GM23338 (cell line): ENCODE measurements around the gene RNF2. TPM values are rescaled to one million over a fixed set of nuclear protein-coding genes. Genes with fewer than 3 reads are reported as not detected.
"Not testable (repeated sequence)": the region's sequence is repeated elsewhere in the genome, so short reads cannot be mapped to it uniquely, and the experiment has no call there.

Experiments
- ATAC-seq: fragments of 200-7000 bp; cut with Tn5 transposase; 3 replicates; pipeline ENCODE4 v1.9.1; 2020
- DNase-seq: peaks from one replicate; pipeline ENCODE4 v3.0.0-alpha.2; 2015; ENCODE audit warnings: low spot score
- H2AFZ ChIP-seq: fragments of 200-600 bp; sonication (generic); 2 replicates; pipeline ENCODE4 v1.8.0; 2016; ENCODE audit warnings: antibody characterized with exemption, mild to moderate bottlenecking, moderate library complexity
- H3F3A ChIP-seq: fragments of 200-600 bp; sonication (generic); replicated peaks from 2 replicates; pipeline ENCODE4 v1.8.0; 2017; ENCODE audit warnings: antibody characterized with exemption, mixed run types, low read depth
- H3K27ac ChIP-seq: fragments of 200-600 bp; sonication (generic); 2 replicates; pipeline ENCODE4 v1.6.1; 2016; ENCODE audit warnings: low read depth
- H3K27me3 ChIP-seq: fragments of 200-600 bp; sonication (generic); 2 replicates; pipeline ENCODE4 v1.8.0; 2016; ENCODE audit warnings: mild to moderate bottlenecking, mixed run types, moderate library complexity; ENCODE audit not compliant: insufficient read depth
- H3K36me3 ChIP-seq: fragments of 200-600 bp; sonication (generic); 2 replicates; pipeline ENCODE4 v1.8.0; 2016; ENCODE audit warnings: mild to moderate bottlenecking; ENCODE audit not compliant: insufficient read depth
- H3K4me1 ChIP-seq: fragments of 200-600 bp; sonication (generic); 2 replicates; pipeline ENCODE4 v1.8.0; 2016; ENCODE audit warnings: mild to moderate bottlenecking, moderate library complexity; ENCODE audit not compliant: insufficient read depth
- H3K4me2 ChIP-seq: fragments of 200-600 bp; sonication (generic); 2 replicates; pipeline ENCODE4 v1.7.1; 2017; ENCODE audit warnings: mixed run types
- H3K4me3 ChIP-seq: fragments of 200-600 bp; sonication (generic); 2 replicates; pipeline ENCODE4 v1.6.1; 2016; ENCODE audit warnings: mixed run types
- H3K79me2 ChIP-seq: fragments of 200-600 bp; sonication (generic); replicated peaks from 2 replicates; pipeline ENCODE4 v1.8.0; 2017; ENCODE audit warnings: mild to moderate bottlenecking; ENCODE audit not compliant: insufficient read depth
- H3K9me2 ChIP-seq: fragments of 200-600 bp; sonication (generic); 2 replicates; pipeline ENCODE4 v1.8.0; 2017; ENCODE audit not compliant: insufficient read depth
- H4K20me1 ChIP-seq: fragments of 200-600 bp; sonication (generic); replicated peaks from 2 replicates; pipeline ENCODE4 v1.8.0; 2017; ENCODE audit warnings: mild to moderate bottlenecking; ENCODE audit not compliant: insufficient read depth
- H3K27ac Mint-ChIP-seq: 2 replicates; pipeline ENCODE4 v1.8.0; 2020; ENCODE audit warnings: inconsistent platforms, mild to moderate bottlenecking, moderate library complexity, mixed read lengths
- H3K27me3 Mint-ChIP-seq: 3 replicates; pipeline ENCODE4 v1.8.0; 2022; ENCODE audit warnings: low read depth, mild to moderate bottlenecking, moderate library complexity, mixed read lengths, inconsistent platforms; ENCODE audit not compliant: insufficient read depth, poor library complexity
- H3K36me3 Mint-ChIP-seq: 3 replicates; pipeline ENCODE4 v1.8.0; 2021; ENCODE audit warnings: low read depth, mild to moderate bottlenecking, inconsistent platforms, moderate library complexity, mixed read lengths
- H3K4me1 Mint-ChIP-seq: 3 replicates; pipeline ENCODE4 v1.8.0; 2020; ENCODE audit warnings: mild to moderate bottlenecking, inconsistent platforms, mixed read lengths
- H3K4me3 Mint-ChIP-seq: 3 replicates; pipeline ENCODE4 v1.8.0; 2021; ENCODE audit warnings: moderate library complexity, mild to moderate bottlenecking, inconsistent platforms, mixed read lengths
- H3K9me3 Mint-ChIP-seq: 3 replicates; pipeline ENCODE4 v1.8.0; 2020; ENCODE audit warnings: moderate library complexity, mild to moderate bottlenecking, inconsistent platforms, mixed read lengths
- CREB1 ChIP-seq: fragments of 250-450 bp; sonication (Bioruptor Pico); IDR thresholded peaks from 2 replicates; pipeline ENCODE4 v1.5.0; 2020; ENCODE audit warnings: low read depth, mild to moderate bottlenecking, moderate library complexity
- ETS1 ChIP-seq: IDR thresholded peaks from 2 replicates; pipeline ENCODE4 v1.6.1; 2016; ENCODE audit warnings: antibody characterized with exemption
- EZH2 ChIP-seq: fragments of 200-600 bp; sonication (generic); IDR thresholded peaks from one replicate; pipeline ENCODE4 v1.8.0; 2017; ENCODE audit warnings: antibody characterized with exemption, mild to moderate bottlenecking, low read depth; ENCODE audit not compliant: unreplicated experiment
- JUNB ChIP-seq: IDR thresholded peaks from one replicate; pipeline ENCODE4 v1.6.1; 2016; ENCODE audit warnings: antibody characterized with exemption; ENCODE audit not compliant: unreplicated experiment
- NANOG ChIP-seq: IDR thresholded peaks from 2 replicates; pipeline ENCODE4 v1.6.1; 2016; ENCODE audit warnings: antibody characterized with exemption, borderline replicate concordance
- POLR2AphosphoS5 ChIP-seq: IDR thresholded peaks from 2 replicates; pipeline ENCODE4 v1.6.1; 2016; ENCODE audit warnings: antibody characterized with exemption, low read depth
- STAT1 ChIP-seq: IDR thresholded peaks from one replicate; pipeline ENCODE4 v1.6.1; 2016; ENCODE audit warnings: antibody characterized with exemption; ENCODE audit not compliant: unreplicated experiment
- ZNF114 ChIP-seq: fragments of 250-450 bp; sonication (Bioruptor Pico); IDR thresholded peaks from 2 replicates; pipeline ENCODE4 v1.5.0; 2020; ENCODE audit warnings: mild to moderate bottlenecking, moderate library complexity
- ZNF331 ChIP-seq: fragments of 250-450 bp; sonication (Bioruptor Pico); IDR thresholded peaks from 2 replicates; pipeline ENCODE4 v1.5.0; 2020; ENCODE audit warnings: low read depth, mild to moderate bottlenecking, moderate library complexity
- ZNF462 ChIP-seq: fragments of 250-450 bp; sonication (Bioruptor Pico); IDR thresholded peaks from 2 replicates; pipeline ENCODE4 v1.5.0; 2020; ENCODE audit warnings: mild to moderate bottlenecking, moderate library complexity
- polyA plus RNA-seq: library from polyadenylated mRNA; unstranded; fragments of >200 nt; fragmentation: Nextera tagmentation; extraction: Ambion mirVana; gene quantifications from 2 replicates; pipeline ENCODE4 v1.2.1, GENCODE V29; 2016
- total RNA-seq: library from RNA; depleted of rRNA; stranded (reverse); fragments of >200 nt; shearing (Covaris generic); gene quantifications from 2 replicates; pipeline ENCODE4 v1.2.3, GENCODE V29; 2014

The RNF2 gene
- total and polyA plus RNA-seq, 2 experiments from 2014 or later: 33.3 to 51.4 TPM

GRCh38 chr1:185001312-185001880 is 44.0 kb upstream of the RNF2 start:
- H3K36me3 Mint-ChIP-seq, H3K4me3 Mint-ChIP-seq, H3K79me2 ChIP-seq, H3K27ac ChIP-seq, H3K36me3 ChIP-seq, H3K9me2 ChIP-seq, H3K27me3 ChIP-seq, H3K4me1 ChIP-seq, H3K27me3 Mint-ChIP-seq, H3K4me3 ChIP-seq, DNase-seq, ATAC-seq, H3F3A ChIP-seq, H3K4me2 ChIP-seq, H4K20me1 ChIP-seq, H3K27ac Mint-ChIP-seq, H3K4me1 Mint-ChIP-seq, H2AFZ ChIP-seq: not testable (repeated sequence)
- peaks cover 12% of the 10 kb centered on the region; the same call in 2 of the 3 replicates for H3K9me3 Mint-ChIP-seq

- Histone ChIP-seq H3K27me3 (no peaks in the 10 kb centered on the region), H3K36me3 (no peaks in the 10 kb centered on the region), H3K4me2 (no peak overlapping the region), H3K4me1 (no peaks in the 10 kb centered on the region), H4K20me1 (no peaks in the 10 kb centered on the region), H3K4me3 (no peak overlapping the region), H3F3A (no peaks in the 10 kb centered on the region), H3K27ac (no peak overlapping the region), H3K9me2 (no peaks in the 10 kb centered on the region), H3K79me2 (no peaks in the 10 kb centered on the region), H2AFZ (no peak overlapping the region)
- H3K4me1 Mint-ChIP-seq: no peaks in the 10 kb centered on the region
- no peak overlapping the region for H3K27ac Mint-ChIP-seq
- H3K9me3 Mint-ChIP-seq: no peaks in the 10 kb centered on the region
- peaks cover 2% of the 10 kb centered on the region for H3K27me3 Mint-ChIP-seq
- H3K4me3 Mint-ChIP-seq: no peak overlapping the region
- H3K36me3 Mint-ChIP-seq: no peaks in the 10 kb centered on the region
- ATAC-seq (no peak), DNase-seq (no peak)
- TF ChIP-seq NANOG (no peak), POLR2AphosphoS5 (no peak), JUNB (no peak), STAT1 (no peak), ETS1 (no peak), ZNF114 (CRISPR knock-in tag) (no peak)
These were observed 36.5 kb upstream of the RNF2 start for GRCh38 chr1:185008838-185009237.

- peaks cover 2% of the 10 kb centered on the region for H3K27me3 Mint-ChIP-seq
- Histone ChIP-seq H4K20me1 (no peaks in the 10 kb centered on the region), H2AFZ (no peak overlapping the region), H3K27ac (no peak overlapping the region), H3K9me2 (no peaks in the 10 kb centered on the region), H3K4me2 (no peak overlapping the region), H3K4me3 (no peak overlapping the region), H3K27me3 (no peaks in the 10 kb centered on the region), H3K79me2 (no peaks in the 10 kb centered on the region), H3F3A (no peaks in the 10 kb centered on the region), H3K4me1 (no peaks in the 10 kb centered on the region), H3K36me3 (no peaks in the 10 kb centered on the region)
- no peak for DNase-seq
- no peak overlapping the region for H3K4me3 Mint-ChIP-seq
- no peaks in the 10 kb centered on the region for H3K9me3 Mint-ChIP-seq
- H3K27ac Mint-ChIP-seq: no peak overlapping the region
- peaks cover 8% of the 10 kb centered on the region for H3K4me1 Mint-ChIP-seq
- H3K36me3 Mint-ChIP-seq: no peaks in the 10 kb centered on the region
- no peak for ATAC-seq
- TF ChIP-seq STAT1: no peak
- no peak for TF ChIP-seq ZNF331 (CRISPR knock-in tag)
- TF ChIP-seq JUNB: no peak
- no peak for TF ChIP-seq ZNF114 (CRISPR knock-in tag)
- no peak for TF ChIP-seq ZNF462 (CRISPR knock-in tag)
- no peak for TF ChIP-seq POLR2AphosphoS5
- TF ChIP-seq CREB1 (CRISPR knock-in tag): no peak
- TF ChIP-seq EZH2: no peak
These were observed 35.0 kb upstream of the RNF2 start for GRCh38 chr1:185010361-185010760.
